GM19240 (cell line): ENCODE measurements around the gene SIPA1.
"Not testable (repeated sequence)": the region's sequence is repeated elsewhere in the genome, so short reads cannot be mapped to it uniquely, and the experiment has no call there.

Source experiments
- DNase-seq: peaks from one replicate; pipeline ENCODE4 v3.0.0; 2011; ENCODE audit warnings: low spot score; ENCODE audit not compliant: insufficient read length

SIPA1 gene

DNA sequence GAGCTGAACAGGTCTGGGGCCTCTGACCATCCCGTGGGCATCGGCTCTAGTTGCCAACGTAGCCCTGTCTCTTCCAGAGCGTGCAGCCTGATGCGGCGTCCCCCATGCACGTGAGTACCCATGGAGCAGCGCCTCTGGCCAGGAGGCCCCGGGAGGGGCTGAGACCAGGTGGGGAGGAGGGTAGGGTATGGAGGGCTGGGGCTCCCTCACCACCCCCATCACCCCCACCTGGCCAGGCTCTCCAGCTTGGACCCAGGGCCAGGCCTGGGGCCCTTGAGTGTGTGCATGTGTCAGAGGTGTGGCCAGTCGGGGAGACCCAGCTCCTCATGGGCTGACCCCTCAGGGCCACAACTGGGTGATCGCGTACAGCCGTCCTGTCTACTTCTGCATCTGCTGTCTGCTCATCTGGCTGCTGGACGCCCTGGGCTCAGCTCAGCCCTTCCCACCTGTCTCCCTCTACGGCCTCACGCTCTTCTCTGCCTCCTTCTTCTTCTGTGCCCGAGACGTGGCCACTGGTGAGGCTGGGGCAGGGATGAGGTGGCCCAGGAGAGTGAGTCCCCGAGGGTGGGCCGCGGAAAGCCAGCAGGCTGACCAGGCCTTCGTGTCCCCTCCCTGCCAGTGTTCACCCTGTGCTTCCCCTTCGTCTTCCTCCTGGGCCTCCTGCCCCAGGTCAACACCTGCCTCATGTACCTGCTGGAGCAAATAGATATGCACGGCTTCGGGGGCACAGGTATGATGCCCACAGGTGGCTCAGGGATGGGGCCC, 13.9 kb upstream of the SIPA1 start:
- no peak for DNase-seq

DNA sequence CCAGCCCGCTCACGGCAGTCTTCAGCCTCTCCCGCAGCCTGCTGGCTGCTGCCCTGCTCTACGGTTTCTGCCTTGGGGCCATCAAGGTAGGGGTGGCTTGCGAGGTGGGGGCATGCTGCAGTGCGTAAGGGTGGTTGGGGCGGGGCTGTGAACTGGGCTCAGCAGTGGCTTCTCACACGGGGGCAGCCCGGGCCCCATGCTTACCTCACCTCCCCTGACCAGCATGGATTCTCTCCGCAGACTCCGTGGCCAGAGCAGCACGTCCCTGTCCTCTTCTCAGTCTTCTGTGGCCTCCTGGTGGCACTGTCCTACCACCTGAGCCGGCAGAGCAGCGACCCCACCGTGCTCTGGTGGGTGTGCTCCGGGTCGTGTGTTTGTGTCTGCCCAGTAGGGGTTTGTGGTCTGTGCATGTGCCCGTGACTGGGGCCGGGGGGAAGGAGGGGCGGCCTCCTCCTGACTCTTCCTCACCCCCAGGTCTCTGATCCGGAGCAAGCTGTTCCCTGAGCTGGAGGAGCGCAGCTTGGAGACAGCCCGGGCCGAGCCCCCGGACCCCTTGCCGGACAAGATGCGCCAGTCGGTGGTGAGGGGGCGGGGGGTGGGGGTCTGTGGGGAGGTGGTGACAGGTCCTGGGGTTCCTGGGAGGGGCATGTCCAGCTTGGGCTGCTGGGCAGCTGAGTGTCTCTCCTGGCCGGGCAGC, 12.8 kb upstream of the SIPA1 start:
- no peak for DNase-seq

DNA sequence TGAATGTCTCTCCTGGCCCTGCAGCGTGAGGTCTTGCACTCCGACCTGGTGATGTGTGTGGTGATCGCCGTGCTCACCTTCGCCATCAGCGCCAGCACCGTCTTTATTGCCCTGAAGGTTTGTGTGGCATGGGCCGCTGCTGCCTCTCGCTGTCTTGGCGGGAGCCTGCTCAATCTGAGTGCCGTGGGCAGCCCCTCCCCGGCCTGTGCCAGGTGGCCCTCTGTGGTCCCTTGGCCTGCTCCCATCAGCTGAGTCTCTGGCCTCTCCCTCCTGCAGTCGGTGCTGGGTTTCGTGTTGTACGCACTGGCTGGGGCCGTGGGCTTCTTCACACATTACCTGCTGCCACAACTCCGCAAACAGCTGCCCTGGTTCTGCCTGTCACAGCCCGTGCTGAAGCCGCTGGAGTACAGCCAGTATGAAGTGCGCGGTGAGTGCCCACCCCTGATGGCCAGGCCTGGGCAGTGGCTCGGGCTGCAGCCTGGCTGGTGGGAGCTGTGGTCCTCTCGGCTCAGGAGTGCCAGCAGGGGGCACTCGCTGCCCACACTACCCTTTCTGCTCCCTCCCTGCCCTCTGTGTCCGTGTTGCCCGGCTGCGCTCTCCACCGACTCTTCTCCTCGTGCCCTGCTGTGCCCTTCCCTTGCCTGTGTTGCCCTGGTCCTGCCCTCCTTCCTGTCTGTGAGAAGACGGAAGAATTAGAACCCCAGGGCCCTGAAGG, 12.1 kb upstream of the SIPA1 start:
- DNase-seq = no peak

DNA sequence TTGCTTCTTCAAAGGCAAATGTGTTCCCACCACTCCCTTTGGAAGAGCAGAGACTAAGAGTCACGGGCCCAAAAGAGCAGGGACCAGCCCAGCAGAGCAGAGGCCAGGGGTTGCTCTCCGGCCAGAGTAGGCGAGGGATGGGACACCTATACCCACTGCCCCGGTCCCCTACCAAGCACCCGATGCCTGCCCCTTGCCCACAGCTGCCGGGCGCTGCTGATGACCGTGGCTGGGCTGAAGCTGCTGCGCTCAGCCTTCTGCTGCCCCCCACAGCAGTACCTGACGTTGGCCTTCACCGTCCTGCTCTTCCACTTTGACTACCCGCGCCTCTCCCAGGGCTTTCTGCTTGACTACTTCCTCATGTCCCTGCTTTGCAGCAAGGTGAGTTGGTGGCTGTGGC, 10.7 kb upstream of the SIPA1 start:
- DNase-seq = no peak

DNA sequence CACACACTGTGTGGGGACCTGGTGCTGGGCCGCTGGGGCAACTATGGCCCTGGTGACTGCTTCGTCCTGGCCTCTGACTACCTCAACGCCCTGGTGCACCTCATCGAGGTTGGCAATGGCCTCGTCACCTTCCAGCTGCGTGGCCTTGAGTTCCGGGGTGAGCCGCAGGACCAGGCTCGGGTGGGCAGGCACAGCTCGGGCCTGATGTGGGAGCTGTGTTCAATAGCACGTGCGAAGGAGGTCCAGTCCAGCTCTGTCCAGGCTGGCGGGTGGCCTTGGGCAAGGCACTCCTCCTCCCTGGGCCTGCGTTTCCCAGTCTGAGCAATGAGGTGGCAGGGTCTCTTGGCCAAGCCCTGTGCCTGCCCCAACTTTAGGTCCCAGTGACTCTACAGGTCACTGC, 8.3 kb upstream of the SIPA1 start:
- DNase-seq = no peak

DNA sequence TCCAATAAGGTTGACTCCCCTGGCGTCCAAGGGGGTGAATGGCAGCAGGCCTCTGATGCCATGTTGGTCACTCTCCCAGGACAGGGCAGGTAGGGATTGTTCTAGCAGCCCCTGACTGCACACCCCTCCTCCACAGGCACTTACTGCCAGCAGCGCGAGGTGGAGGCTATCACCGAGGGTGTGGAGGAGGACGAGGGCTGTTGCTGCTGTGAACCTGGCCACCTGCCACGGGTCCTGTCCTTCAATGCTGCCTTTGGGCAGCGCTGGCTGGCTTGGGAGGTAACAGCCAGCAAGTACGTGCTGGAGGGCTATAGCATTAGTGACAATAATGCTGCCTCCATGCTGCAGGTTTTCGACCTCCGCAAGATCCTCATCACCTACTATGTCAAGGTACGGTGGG, 7.7 kb upstream of the SIPA1 start:
- DNase-seq = no peak

DNA sequence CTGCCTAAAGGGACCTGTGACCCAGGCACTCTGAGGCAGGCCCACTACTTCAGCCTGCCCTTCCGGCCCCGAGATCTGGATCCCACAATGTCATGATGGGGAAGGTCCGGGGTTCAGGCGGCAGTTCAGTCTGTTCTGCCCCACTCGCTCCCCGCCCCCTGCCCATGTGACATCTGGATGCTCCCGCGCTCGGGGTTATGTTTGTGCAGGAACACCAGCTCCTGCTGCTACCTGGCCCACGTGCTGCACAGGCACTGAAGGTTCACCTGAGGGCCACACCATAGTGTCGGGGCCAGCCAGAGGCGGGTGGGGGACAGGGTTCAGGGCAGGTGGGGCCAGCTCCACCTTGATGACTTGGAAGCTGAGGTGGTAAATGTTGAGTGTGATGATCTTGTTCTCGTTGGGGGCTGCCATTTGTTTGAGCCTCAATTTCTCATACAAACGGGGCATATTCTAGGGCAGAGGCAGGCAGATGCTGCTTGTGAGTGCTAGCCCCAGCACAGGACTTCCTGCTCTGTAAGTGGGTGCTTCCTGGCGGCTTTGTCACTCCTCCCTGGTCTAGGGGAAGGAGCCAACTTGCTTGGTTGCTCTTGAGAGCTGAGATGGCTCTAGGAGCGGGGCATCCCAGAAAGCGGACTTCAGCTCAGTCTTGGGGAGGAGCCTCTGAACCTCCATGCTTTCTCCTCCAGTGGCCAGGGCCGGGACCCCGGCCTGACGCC, 4.4 kb upstream of the SIPA1 start:
- no peak for DNase-seq

DNA sequence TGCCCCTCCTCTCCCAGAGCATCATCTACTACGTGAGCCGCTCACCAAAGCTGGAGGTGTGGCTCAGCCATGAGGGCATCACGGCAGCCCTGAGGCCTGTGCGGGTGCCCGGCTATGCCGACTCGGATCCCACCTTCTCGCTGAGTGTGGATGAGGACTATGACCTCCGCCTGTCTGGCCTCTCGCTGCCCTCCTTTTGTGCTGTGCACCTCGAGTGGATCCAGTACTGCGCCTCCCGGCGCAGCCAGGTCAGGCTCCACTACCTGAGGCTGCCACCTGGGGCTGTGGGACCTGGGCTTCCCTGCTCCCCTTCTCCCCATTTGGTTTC, 3.8 kb upstream of the SIPA1 start:
- DNase-seq = no peak

DNA sequence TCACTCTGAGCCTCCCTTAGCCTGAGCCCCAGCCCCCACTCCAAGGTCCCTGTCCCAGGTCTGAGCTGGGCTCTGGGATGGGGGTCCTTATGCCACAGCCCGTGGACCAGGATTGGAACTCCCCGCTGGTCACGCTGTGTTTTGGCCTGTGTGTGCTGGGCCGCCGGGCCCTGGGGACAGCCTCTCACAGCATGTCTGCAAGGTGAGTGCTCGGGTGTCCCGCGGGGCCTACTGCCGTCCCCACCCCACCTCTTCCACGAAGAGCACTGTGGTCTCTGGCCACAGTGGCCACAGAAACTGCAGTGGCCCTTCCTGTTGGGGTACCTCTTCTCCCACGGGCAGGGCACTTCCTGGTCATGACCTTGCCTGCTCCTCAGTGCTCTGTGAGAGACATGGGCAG, 3.5 kb upstream of the SIPA1 start:
- DNase-seq = no peak

DNA sequence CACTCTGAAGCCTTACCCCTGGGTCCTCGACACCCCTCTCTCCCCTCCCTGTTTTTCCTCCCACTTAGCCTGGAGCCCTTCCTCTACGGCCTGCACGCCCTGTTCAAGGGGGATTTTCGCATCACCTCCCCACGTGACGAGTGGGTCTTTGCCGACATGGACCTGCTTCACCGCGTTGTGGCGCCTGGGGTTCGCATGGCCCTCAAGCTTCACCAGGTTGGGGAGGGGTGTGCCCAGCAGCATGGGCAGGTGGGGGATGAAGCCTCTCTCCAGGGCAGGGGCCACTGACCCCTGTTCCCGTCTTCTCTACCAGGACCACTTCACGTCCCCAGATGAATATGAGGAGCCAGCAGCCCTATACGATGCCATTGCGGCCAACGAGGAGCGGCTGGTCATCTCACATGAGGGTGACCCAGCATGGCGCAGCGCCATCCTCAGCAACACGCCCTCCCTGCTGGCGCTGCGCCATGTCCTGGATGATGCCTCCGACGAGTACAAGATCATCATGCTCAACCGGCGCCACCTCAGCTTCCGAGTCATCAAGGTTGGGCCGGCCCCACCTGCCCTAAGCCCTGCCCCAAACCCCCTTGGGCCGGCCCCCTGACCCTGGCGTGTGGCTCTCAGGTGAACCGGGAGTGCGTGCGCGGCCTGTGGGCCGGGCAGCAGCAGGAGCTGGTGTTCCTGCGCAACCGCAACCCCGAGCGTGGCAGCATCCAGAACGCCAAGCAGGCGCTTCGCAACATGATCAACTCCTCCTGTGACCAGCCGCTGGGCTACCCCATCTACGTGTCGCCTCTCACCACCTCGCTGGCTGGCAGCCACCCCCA, 2.8 kb upstream of the SIPA1 start:
- DNase-seq = no peak

DNA sequence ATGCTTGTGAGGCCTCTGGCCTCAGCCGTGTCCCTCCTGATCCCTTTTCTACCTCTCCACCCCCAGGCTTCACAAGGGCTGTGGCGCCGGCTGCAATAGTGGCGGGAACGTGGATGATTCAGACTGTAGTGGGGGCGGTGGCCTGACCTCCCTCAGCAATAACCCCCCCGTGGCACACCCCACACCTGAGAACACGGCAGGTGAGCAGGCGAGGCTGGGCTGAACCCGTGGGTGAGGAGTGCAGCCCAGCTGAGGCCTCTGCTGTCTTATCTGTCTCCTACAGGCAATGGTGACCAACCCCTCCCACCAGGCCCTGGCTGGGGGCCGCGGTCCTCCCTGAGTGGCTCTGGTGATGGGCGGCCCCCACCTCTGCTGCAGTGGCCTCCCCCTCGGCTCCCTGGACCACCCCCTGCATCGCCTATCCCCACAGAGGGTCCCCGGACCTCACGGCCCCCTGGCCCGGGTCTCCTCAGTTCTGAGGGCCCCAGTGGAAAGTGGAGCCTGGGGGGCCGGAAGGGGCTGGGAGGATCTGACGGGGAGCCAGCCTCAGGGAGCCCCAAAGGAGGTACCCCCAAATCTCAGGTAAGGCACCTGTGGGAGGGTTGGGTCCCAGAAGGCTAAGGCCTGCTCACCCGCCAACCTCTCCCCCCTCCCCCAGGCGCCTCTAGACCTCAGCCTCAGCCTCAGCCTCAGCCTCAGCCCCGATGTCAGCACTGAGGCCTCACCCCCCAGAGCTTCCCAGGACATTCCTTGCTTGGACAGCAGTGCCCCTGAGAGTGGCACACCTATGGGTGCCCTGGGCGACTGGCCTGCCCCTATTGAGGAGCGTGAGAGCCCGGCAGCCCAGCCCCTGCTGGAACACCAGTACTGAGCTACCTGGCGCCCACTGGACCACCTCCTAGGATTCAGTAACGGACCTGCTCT, 1.5 kb upstream of the SIPA1 start:
- DNase-seq = no peak

DNA sequence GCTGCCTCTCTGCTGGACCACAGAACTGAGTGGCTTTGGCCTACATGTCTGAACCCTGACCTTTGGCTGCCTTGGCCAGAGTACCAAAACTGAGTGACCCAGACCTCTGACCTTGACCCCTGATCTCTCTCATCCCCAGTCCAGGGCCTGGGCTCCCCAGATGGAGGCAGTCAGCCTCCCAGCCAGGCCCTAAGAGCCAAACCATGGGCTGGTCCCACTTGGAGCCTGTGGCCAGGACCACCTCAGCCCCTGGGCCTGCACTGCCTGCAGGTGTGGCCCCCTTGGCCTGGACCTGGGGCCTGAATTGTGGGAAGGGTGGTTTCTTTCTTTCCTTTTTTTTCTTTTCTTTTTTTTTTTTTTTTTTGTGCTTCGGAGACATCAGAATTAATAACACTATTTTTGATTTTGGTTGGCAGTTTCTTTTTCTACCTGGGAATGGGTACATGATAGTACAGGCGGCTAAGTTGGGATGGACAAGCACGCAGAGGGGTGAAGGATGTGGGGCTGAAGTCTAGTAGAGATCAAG, 806 bp upstream of the SIPA1 start:
- DNase-seq = no peak

DNA sequence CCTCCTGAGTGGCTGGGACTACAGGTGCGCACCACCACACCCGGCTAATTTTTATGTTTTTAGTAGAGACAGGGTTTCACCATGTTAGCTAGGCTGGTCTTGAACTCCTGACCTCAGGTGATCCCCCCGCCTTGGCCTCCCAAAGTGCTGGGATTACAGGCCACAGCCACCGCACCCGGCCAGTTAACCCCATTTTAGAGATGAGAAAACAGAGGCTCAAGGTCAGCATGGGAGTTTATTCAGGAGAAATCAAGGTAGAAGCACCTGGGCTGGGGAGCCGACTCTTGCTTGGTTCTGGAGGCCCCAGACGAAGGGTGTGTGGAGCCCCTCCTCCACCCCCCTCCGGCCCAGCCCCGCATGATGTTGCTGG, 1.3 kb downstream of the SIPA1 start:
- not testable (repeated sequence) for DNase-seq

DNA sequence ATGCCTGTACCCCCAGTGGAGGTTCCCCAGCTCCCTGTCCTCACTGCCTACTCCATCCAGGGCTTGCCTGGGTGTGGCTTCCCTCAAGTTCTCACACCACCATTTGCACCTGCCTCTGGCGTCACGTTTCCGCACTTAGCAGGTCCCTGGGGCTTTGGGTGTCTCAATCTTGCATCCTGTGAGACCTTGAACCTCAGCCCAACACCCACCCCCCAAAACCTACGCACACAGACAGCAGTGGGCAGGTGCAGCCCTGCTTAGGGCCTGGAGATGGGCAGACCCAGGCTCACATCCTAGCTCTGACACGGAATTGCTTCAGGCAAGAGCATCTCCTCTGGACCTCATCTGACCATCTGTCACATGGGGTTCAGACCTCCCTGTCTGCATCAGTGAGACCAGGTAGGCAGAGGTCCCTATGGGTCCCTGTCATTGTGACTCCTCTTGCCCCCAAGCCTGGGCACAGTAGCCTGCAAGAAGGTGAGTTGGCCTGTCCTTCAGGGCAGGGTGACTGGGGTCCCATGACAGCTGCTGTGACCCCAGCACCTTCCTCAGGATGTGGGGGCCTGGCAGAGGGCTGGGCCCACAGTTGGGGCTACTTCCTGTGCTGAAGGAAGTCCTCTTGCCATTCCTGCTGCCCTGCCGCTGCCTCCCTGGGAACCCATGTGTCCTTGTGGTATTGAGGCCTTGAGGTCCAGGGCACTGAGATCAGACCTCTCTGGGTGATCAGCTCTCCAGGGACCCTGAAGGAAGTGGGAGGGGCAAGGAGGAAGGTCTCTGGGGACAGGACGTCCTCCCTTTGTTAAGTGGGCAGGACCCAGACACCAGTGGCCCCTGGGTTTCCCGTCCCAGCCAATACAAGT, 2.0 kb downstream of the SIPA1 start:
- DNase-seq = no peak

DNA sequence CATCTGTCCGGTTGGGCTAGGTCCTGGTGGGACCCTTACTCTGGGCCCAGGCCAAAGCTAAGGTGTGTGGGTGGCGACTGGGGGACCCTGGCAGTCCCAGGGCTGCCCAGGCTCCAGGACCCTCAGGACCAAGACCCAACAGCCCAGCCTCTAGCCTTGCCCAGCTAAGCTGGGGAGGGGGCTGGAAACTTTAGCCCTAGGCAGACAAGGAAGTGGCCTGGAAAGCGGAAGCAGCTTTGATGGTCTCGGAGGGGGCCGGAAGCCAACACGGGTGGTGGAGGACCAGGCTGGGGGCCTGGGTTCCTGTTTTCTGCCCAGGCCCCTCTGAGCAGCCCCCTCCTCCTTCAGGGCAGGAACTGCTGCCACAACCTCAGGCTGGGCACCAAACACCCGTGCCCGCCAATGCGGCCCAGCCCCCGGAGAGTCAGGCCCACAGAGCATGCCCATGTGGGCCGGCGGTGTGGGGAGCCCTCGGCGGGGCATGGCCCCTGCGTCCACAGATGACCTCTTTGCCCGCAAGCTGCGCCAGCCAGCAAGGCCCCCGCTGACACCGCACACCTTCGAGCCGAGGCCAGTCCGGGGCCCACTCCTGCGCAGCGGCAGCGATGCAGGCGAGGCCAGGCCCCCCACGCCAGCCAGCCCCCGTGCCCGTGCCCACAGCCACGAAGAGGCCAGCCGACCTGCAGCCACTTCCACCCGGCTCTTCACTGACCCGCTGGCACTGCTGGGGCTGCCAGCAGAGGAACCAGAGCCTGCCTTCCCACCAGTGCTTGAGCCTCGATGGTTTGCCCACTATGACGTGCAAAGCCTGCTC, 2.8 kb downstream of the SIPA1 start:
- DNase-seq = no peak

DNA sequence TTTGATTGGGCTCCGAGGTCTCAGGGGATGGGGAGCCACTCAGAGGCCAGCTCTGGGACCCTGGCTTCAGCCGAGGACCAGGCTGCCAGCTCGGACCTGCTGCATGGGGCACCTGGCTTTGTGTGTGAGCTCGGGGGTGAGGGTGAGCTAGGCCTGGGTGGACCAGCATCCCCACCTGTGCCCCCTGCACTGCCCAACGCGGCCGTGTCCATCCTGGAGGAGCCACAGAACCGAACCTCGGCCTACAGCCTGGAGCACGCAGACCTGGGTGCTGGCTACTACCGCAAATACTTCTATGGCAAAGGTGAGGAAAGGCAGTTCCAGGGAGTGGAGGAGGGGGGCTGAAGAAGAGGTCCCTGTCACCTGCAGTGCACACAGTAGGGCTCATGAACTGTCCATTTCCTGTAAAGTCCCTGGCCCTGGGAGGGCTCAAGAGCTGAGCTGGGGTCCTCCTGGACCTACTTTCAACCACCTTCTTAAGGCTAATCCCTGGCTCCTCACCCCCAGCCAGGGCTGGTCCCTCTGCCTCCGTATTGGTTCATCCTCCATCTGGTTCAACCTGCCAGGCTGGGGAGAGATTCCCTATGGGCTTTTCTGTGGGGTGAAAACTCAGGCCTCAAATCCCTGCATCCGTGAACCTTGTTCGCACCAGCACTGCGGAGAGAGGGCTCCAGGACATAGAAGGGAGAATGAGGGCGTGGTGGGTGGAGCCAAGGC, 3.6 kb downstream of the SIPA1 start:
- no peak for DNase-seq

DNA sequence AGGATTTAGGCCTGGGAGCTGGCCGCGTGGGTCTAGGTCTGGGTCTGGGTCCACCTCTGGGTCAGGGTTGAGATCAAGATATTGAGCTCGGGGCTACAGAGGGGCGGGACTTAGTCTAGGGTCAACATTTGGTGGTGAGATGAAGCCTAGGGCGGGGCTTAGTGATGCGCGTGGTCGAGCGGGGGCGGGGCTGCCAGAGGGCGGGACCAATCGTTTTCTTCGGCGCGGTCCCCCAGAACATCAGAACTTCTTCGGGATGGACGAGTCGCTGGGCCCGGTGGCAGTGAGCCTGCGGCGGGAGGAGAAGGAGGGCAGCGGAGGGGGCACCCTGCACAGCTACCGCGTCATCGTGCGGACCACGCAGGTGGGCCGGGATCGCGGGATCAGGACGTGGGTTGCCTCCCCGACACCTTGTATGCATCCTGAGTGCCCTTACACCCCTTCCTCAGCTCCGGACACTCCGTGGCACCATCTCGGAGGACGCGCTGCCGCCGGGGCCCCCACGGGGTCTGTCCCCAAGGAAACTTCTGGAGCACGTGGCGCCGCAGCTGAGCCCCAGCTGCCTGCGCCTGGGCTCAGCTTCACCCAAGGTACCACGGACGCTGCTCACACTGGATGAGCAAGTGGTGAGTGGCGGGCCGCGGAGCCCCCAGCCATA, 4.2 kb downstream of the SIPA1 start:
- no peak for DNase-seq
